WTC11 (cell line): Measurements from ENCODE around the gene PRXL2C. TPM values are rescaled to one million over a fixed set of nuclear protein-coding genes. Genes with fewer than 3 reads are reported as not detected.
A peak's percentile ranks its signal among the peaks of the same experiment; 100 is the strongest.

ENCODE experiments used
- AFF4 ChIP-seq: sonication (generic); formaldehyde crosslinking; IDR thresholded peaks from 2 replicates; pipeline ENCODE4 v1.8.1; 2023; ENCODE audit warnings: mild to moderate bottlenecking, missing genetic modification reagents, borderline replicate concordance
- ATF3 ChIP-seq: sonication (generic); formaldehyde crosslinking; conservative IDR thresholded peaks from 2 replicates; pipeline ENCODE4 v1.8.1; 2022; ENCODE audit warnings: mild to moderate bottlenecking, missing genetic modification reagents
- ATF6 ChIP-seq: sonication (generic); formaldehyde crosslinking; IDR thresholded peaks from 2 replicates; pipeline ENCODE4 v1.8.1; 2023; ENCODE audit warnings: mild to moderate bottlenecking, missing genetic modification reagents
- CDX4 ChIP-seq: fragments of 250-450 bp; sonication (Bioruptor Pico); IDR thresholded peaks from 2 replicates; pipeline ENCODE4 v1.9.0; 2021; ENCODE audit warnings: moderate library complexity, mild to moderate bottlenecking, inconsistent platforms, borderline replicate concordance
- EMX1 ChIP-seq: fragments of 250-450 bp; sonication (Bioruptor Pico); IDR thresholded peaks from 2 replicates; pipeline ENCODE4 v1.8.0; 2021; ENCODE audit warnings: mild to moderate bottlenecking
- ESRRA ChIP-seq: sonication (generic); formaldehyde crosslinking; IDR thresholded peaks from 2 replicates; pipeline ENCODE4 v1.8.1; 2022; ENCODE audit warnings: mild to moderate bottlenecking, missing genetic modification reagents, borderline replicate concordance
- FOXP4 ChIP-seq: sonication (generic); formaldehyde crosslinking; IDR thresholded peaks from 2 replicates; pipeline ENCODE4 v1.8.0; 2022; ENCODE audit warnings: mild to moderate bottlenecking, missing genetic modification reagents
- GABPB1 ChIP-seq: sonication (generic); formaldehyde crosslinking; IDR thresholded peaks from 2 replicates; pipeline ENCODE4 v1.8.1; 2023; ENCODE audit warnings: mild to moderate bottlenecking, missing genetic modification reagents
- HMGA2 ChIP-seq: fragments of 250-450 bp; sonication (Bioruptor Pico); IDR thresholded peaks from 2 replicates; pipeline ENCODE4 v1.4.0; 2021; ENCODE audit warnings: mild to moderate bottlenecking, moderate library complexity
- IRF2 ChIP-seq: sonication (generic); formaldehyde crosslinking; IDR thresholded peaks from 2 replicates; pipeline ENCODE4 v1.8.0; 2022; ENCODE audit warnings: low read depth, missing genetic modification reagents, borderline replicate concordance
- JUN ChIP-seq: sonication (generic); formaldehyde crosslinking; IDR thresholded peaks from 2 replicates; pipeline ENCODE4 v1.8.0; 2023; ENCODE audit warnings: mild to moderate bottlenecking, missing genetic modification reagents
- MAX ChIP-seq: sonication (generic); formaldehyde crosslinking; IDR thresholded peaks from 2 replicates; pipeline ENCODE4 v1.8.0; 2022; ENCODE audit warnings: mild to moderate bottlenecking, missing genetic modification reagents
- MLX ChIP-seq: sonication (generic); formaldehyde crosslinking; IDR thresholded peaks from 2 replicates; pipeline ENCODE4 v1.8.1; 2023; ENCODE audit warnings: mild to moderate bottlenecking, missing genetic modification reagents, moderate library complexity
- PRRX2 ChIP-seq: fragments of 250-450 bp; sonication (Bioruptor Pico); IDR thresholded peaks from 2 replicates; pipeline ENCODE4 v1.8.0; 2021; ENCODE audit warnings: mild to moderate bottlenecking
- SMAD3 ChIP-seq: sonication (generic); formaldehyde crosslinking; IDR thresholded peaks from 2 replicates; pipeline ENCODE4 v1.8.0; 2022; ENCODE audit warnings: missing genetic modification reagents, mild to moderate bottlenecking, borderline replicate concordance
- SP1 ChIP-seq: sonication (generic); formaldehyde crosslinking; conservative IDR thresholded peaks from 2 replicates; pipeline ENCODE4 v1.8.1; 2022; ENCODE audit warnings: missing genetic modification reagents
- TEAD4 ChIP-seq: sonication (generic); formaldehyde crosslinking; IDR thresholded peaks from 2 replicates; pipeline ENCODE4 v1.8.0; 2022; ENCODE audit warnings: mild to moderate bottlenecking, missing genetic modification reagents
- USF1 ChIP-seq: sonication (generic); formaldehyde crosslinking; IDR thresholded peaks from 2 replicates; pipeline ENCODE4 v1.8.0; 2022; ENCODE audit warnings: mild to moderate bottlenecking, missing genetic modification reagents
- USF2 ChIP-seq: sonication (generic); formaldehyde crosslinking; IDR thresholded peaks from 2 replicates; pipeline ENCODE4 v1.8.1; 2023; ENCODE audit warnings: mild to moderate bottlenecking, missing genetic modification reagents, moderate library complexity
- ZBTB21 ChIP-seq: sonication (generic); formaldehyde crosslinking; IDR thresholded peaks from 2 replicates; pipeline ENCODE4 v1.8.1; 2023; ENCODE audit warnings: mild to moderate bottlenecking, missing genetic modification reagents, borderline replicate concordance
- ZNF138 ChIP-seq: sonication (generic); formaldehyde crosslinking; conservative IDR thresholded peaks from 2 replicates; pipeline ENCODE4 v1.8.1; 2022; ENCODE audit warnings: mild to moderate bottlenecking, moderate library complexity, missing genetic modification reagents
- ZNF219 ChIP-seq: sonication (generic); formaldehyde crosslinking; IDR thresholded peaks from 2 replicates; pipeline ENCODE4 v1.8.0; 2023; ENCODE audit warnings: missing genetic modification reagents, mild to moderate bottlenecking, borderline replicate concordance
- ZNF232 ChIP-seq: sonication (generic); formaldehyde crosslinking; IDR thresholded peaks from 2 replicates; pipeline ENCODE4 v1.8.0; 2022; ENCODE audit warnings: mild to moderate bottlenecking, missing genetic modification reagents
- ZNF317 ChIP-seq: sonication (generic); formaldehyde crosslinking; IDR thresholded peaks from 2 replicates; pipeline ENCODE4 v1.8.1; 2023; ENCODE audit warnings: low read depth, mild to moderate bottlenecking, moderate library complexity, missing genetic modification reagents, borderline replicate concordance
- ZNF512 ChIP-seq: sonication (generic); formaldehyde crosslinking; IDR thresholded peaks from 2 replicates; pipeline ENCODE4 v1.8.1; 2022; ENCODE audit warnings: missing genetic modification reagents, borderline replicate concordance
- total RNA-seq: library from RNA; stranded (reverse); gene quantifications from 3 replicates; pipeline ENCODE4 v1.2.3, GENCODE V29; 2021

The PRXL2C gene
- total RNA-seq, 1 experiment from 2014 or later, result 7.5 TPM

- TF ChIP-seq ATF6 (no peak), GABPB1 (CRISPR knock-in tag) (no peak), SMAD3 (CRISPR knock-in tag) (0 out of 2 replicates have a peak, but pooled peaks have one; percentile 39), TEAD4 (CRISPR knock-in tag) (no peak), ZBTB21 (CRISPR knock-in tag) (no peak), AFF4 (CRISPR knock-in tag) (no peak), ZNF219 (no peak), IRF2 (no peak), ZNF512 (CRISPR knock-in tag) (no peak), PRRX2 (CRISPR knock-in tag) (no peak), USF1 (CRISPR knock-in tag) (no peak; the same call in 1 of the 2 replicates), HMGA2 (CRISPR knock-in tag) (no peak), CDX4 (CRISPR knock-in tag) (no peak), ZNF138 (CRISPR knock-in tag) (0 out of 2 replicates have a peak, but pooled peaks have one; percentile 24), JUN (no peak), ATF3 (no peak), ZNF317 (CRISPR knock-in tag) (0 out of 2 replicates have a peak, but pooled peaks have one; percentile 25), MAX (CRISPR knock-in tag) (peak; percentile 85), ESRRA (CRISPR knock-in tag) (no peak), MLX (no peak), USF2 (no peak), SP1 (0 out of 2 replicates have a peak, but pooled peaks have one; percentile 13), ZNF232 (no peak), FOXP4 (0 out of 2 replicates have a peak, but pooled peaks have one; percentile 42), EMX1 (CRISPR knock-in tag) (no peak)
Measured at GRCh38 chr9:96686638-96687335, 31.7 kb upstream of the PRXL2C start (continued).
